Suprapubic skin (tissue), 4 donors: ENCODE data around the gene SOX6. TPM values are rescaled to one million over a fixed set of nuclear protein-coding genes. Genes with fewer than 3 reads are reported as not detected.

ENCODE experiments used
- DNase-seq, 2 donors: peaks; one replicate each; pipeline ENCODE4 v3.0.0-alpha.2; 2019; ENCODE audit warnings: low spot score in 2 of 2
- H3K27ac ChIP-seq: fragments of 200-600 bp; sonication (generic); one replicate; pipeline ENCODE4 v1.5.1; 2019
- H3K27me3 ChIP-seq: fragments of 200-600 bp; sonication (generic); one replicate; pipeline ENCODE4 v1.5.1; 2019
- H3K36me3 ChIP-seq: fragments of 200-600 bp; sonication (generic); one replicate; pipeline ENCODE4 v1.5.1; 2019
- H3K4me1 ChIP-seq: fragments of 200-600 bp; sonication (generic); one replicate; pipeline ENCODE4 v1.5.1; 2019
- H3K4me3 ChIP-seq: fragments of 200-600 bp; sonication (generic); one replicate; pipeline ENCODE4 v1.5.1; 2019; ENCODE audit warnings: mild to moderate bottlenecking
- H3K9me3 ChIP-seq: fragments of 200-600 bp; sonication (generic); one replicate; pipeline ENCODE4 v1.5.1; 2019
- EP300 ChIP-seq: sonication (generic); formaldehyde crosslinking; IDR thresholded peaks from one replicate; pipeline ENCODE4 v1.6.1; 2017; ENCODE audit warnings: antibody characterized with exemption
- POLR2A ChIP-seq, 2 donors: fragments of 450-650 bp; IDR thresholded peaks; one replicate each; pipeline ENCODE4 v1.6.1; 2017; ENCODE audit warnings: antibody characterized with exemption in 2 of 2, mild to moderate bottlenecking in 2 of 2, moderate library complexity in 2 of 2
- POLR2AphosphoS5 ChIP-seq, 3 donors: sonication (generic); formaldehyde crosslinking; IDR thresholded peaks; one replicate each; pipeline ENCODE4 v1.6.1; 2017; ENCODE audit warnings: antibody characterized with exemption in 3 of 3
- WGBS: methylation state at CpG from one replicate; pipeline ENCODE4 v1.1.5; 2018; 5-methylcytosine and 5-hydroxymethylcytosine counted together
- total RNA-seq, 4 donors: library from RNA; depleted of rRNA; stranded (reverse); fragments of >200 nt; gene quantifications; one replicate each; pipeline ENCODE4 v1.1.0, GENCODE V29; 2016
- TF ChIP-seq, protein P1 (sequence below), 2 donors: fragments of 200-600 bp in 1 of 2; fragments of 450-650 bp in 1 of 2; sonication (generic) in 1 of 2; IDR thresholded peaks; one replicate each; pipeline ENCODE4 v1.5.1; 2016 to 2019; ENCODE audit warnings: antibody characterized with exemption in 2 of 2, mild to moderate bottlenecking in 1 of 2, moderate library complexity in 1 of 2

SOX6 gene
- total RNA-seq, 4 donors from 2014 or later: 12.1 to 32.0 (median 23.8) TPM

DNA sequence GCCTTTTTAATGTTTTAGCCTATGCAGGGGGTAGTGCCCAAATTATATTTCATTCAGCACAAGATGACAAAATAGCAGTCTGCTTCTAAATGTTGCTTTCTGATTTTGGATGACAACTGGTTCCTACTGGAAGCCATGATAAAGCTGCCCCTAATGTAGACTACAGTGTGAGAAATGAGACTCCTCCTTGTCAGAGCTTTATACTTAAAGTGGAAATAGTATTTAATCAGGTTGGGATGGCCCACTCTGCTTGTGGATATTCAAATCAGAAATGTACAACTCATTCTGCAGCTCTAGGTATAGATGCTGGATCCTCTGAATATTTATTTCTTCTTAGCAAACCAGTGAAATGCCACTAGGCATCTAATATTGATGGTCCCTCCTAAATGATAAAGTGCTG, 171.3 kb downstream of the SOX6 start:
- Histone ChIP-seq H3K36me3 (no peaks in the 10 kb centered on the region), H3K27me3 (no peaks in the 10 kb centered on the region), H3K4me1 (no peaks in the 10 kb centered on the region), H3K27ac (no peak overlapping the region), H3K9me3 (no peaks in the 10 kb centered on the region), H3K4me3 (no peak overlapping the region)
- no peak for DNase-seq
- no peak for TF ChIP-seq EP300
- TF ChIP-seq POLR2A (IDR thresholded peaks at IDR 0.05): no peak
- TF ChIP-seq, protein P1, sequence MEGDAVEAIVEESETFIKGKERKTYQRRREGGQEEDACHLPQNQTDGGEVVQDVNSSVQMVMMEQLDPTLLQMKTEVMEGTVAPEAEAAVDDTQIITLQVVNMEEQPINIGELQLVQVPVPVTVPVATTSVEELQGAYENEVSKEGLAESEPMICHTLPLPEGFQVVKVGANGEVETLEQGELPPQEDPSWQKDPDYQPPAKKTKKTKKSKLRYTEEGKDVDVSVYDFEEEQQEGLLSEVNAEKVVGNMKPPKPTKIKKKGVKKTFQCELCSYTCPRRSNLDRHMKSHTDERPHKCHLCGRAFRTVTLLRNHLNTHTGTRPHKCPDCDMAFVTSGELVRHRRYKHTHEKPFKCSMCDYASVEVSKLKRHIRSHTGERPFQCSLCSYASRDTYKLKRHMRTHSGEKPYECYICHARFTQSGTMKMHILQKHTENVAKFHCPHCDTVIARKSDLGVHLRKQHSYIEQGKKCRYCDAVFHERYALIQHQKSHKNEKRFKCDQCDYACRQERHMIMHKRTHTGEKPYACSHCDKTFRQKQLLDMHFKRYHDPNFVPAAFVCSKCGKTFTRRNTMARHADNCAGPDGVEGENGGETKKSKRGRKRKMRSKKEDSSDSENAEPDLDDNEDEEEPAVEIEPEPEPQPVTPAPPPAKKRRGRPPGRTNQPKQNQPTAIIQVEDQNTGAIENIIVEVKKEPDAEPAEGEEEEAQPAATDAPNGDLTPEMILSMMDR (IDR thresholded peaks at IDR 0.05): no peak
- no peak for TF ChIP-seq POLR2AphosphoS5 (IDR thresholded peaks at IDR 0.05)

DNA sequence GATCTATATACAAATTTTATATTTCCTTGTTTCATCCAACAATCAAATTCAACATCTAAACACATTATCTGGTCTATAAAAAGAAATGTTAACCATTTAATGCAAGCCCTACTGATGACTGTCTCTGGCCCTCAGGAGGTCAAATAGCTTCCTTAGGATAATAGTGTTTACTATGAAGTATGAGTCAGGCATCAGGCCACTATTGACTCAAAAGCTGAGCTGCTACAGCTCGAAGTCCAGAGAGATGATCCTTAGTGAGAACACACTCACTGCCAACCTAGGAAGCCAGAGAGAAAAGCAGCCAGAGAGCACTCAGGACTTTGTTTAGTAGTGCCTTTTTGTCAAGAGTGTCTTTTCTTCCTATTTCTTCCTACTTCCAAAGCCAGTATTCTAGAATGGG, 171.8 kb downstream of the SOX6 start:
- TF ChIP-seq, protein P1 (IDR thresholded peaks at IDR 0.05): no peak
- TF ChIP-seq POLR2AphosphoS5 (IDR thresholded peaks at IDR 0.05): no peak
- no peak for TF ChIP-seq EP300
- no peak for TF ChIP-seq POLR2A (IDR thresholded peaks at IDR 0.05)
- Histone ChIP-seq H3K4me3 (no peak overlapping the region), H3K27ac (no peak overlapping the region), H3K4me1 (no peaks in the 10 kb centered on the region), H3K9me3 (no peaks in the 10 kb centered on the region), H3K27me3 (no peaks in the 10 kb centered on the region), H3K36me3 (no peaks in the 10 kb centered on the region)
- 57% methylated on average over 1 of the region's 1 CpG for WGBS
- DNase-seq: no peak

DNA sequence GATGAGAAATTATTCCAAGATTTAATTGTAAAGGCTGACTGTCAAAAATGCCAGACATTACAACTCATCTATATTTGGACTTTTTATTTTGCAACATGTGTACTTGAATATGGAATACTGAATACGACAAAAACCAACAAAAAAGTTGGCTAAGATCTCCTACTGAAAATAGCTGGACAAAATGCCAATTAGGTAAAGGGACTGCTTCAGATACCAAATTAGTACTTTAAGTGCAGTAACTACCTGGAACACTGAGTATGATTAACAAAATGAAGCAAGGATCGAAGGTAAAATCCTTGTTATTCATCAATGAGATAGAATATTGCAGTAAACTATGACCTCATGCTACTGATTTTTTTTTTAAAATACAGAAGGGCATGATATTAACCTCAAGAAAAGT, 173.8 kb downstream of the SOX6 start:
- no peak overlapping the region for H3K4me3 ChIP-seq
- H3K9me3 ChIP-seq: no peaks in the 10 kb centered on the region
- 72% methylated on average over 2 of the region's 2 CpGs for WGBS
- no peak for TF ChIP-seq POLR2A (IDR thresholded peaks at IDR 0.05)
- TF ChIP-seq, protein P1 (IDR thresholded peaks at IDR 0.05): no peak
- TF ChIP-seq EP300: no peak
- no peak for TF ChIP-seq POLR2AphosphoS5 (IDR thresholded peaks at IDR 0.05)
- no peak overlapping the region for H3K27ac ChIP-seq
- no peaks in the 10 kb centered on the region for H3K4me1 ChIP-seq
- DNase-seq: no peak
- H3K36me3 ChIP-seq: no peaks in the 10 kb centered on the region
- no peaks in the 10 kb centered on the region for H3K27me3 ChIP-seq

DNA sequence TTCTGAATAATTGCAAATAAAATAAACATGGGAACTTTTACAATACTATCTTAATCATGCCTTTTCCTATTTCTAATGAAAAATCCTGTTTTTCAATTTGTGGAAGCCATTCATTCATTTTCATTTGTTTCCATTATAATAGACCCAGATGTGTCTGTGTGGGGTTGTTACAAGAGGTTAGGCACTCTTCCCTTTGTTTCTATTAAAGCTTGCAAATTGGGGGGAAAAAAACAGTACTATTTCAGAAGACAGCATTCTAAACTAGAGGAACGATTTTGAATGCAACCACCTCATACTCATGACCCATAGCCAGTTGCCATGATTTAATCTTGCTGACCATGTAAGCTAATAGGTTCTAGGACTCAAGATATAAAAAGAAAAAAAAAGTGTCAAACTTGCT, 175.5 kb downstream of the SOX6 start:
- Histone ChIP-seq H3K4me1 (no peaks in the 10 kb centered on the region), H3K27me3 (no peaks in the 10 kb centered on the region), H3K9me3 (no peaks in the 10 kb centered on the region), H3K4me3 (no peak overlapping the region), H3K36me3 (no peaks in the 10 kb centered on the region), H3K27ac (no peak overlapping the region)
- WGBS: 88% methylated on average over 1 of the region's 1 CpG
- no peak for DNase-seq
- TF ChIP-seq POLR2AphosphoS5 (IDR thresholded peaks at IDR 0.05) (no peak), POLR2A (IDR thresholded peaks at IDR 0.05) (no peak), EP300 (no peak)
- TF ChIP-seq, protein P1 (IDR thresholded peaks at IDR 0.05): no peak

DNA sequence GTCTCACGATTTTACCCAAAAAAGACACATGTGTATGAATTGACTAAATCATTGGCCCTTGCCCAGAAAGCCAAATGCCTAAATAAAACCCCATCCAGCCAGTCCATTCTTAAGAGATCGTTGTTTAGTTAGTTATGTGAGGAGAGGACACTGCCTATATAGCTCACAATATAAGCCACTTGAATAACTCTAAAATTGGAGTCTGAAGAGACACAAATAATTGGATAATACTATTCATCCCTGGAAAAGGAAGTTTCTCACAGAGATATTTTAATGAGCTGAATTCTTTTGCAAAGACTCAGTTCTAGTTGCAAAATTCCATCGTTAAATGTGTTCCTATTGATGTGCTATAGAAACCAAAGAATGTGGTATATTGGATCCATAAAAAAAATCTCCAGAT, 176.7 kb downstream of the SOX6 start:
- DNase-seq: no peak
- no peaks in the 10 kb centered on the region for H3K9me3 ChIP-seq
- no peaks in the 10 kb centered on the region for H3K27me3 ChIP-seq
- TF ChIP-seq EP300: no peak
- TF ChIP-seq POLR2AphosphoS5 (IDR thresholded peaks at IDR 0.05): no peak
- H3K4me3 ChIP-seq: no peak overlapping the region
- 78% methylated on average over 3 of the region's 3 CpGs for WGBS
- no peaks in the 10 kb centered on the region for H3K4me1 ChIP-seq
- no peak overlapping the region for H3K27ac ChIP-seq
- H3K36me3 ChIP-seq: no peaks in the 10 kb centered on the region

DNA sequence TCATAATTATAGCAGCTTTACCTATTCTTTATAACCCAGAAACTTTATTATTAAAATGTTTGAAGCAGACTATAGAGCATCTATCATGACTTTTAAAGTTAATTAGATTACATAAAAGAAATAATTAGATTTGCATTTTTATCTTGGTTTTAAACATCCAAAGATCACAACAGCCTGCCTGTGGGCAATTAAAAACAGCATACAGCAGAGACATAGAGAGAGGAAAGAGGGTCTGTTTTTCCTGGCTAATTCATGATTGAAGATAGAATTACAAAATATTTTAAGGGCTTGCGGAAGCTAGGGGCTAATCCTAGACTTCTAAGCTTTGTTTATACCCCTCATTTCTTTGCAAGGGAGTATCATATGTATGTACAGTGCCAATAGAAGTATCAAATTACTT, 178.1 kb downstream of the SOX6 start:
- Histone ChIP-seq H3K9me3 (no peaks in the 10 kb centered on the region), H3K4me1 (no peaks in the 10 kb centered on the region), H3K36me3 (no peaks in the 10 kb centered on the region), H3K27ac (no peak overlapping the region), H3K4me3 (no peak overlapping the region), H3K27me3 (no peaks in the 10 kb centered on the region)
- 97% methylated on average over 1 of the region's 1 CpG for WGBS
- no peak for DNase-seq
- TF ChIP-seq, protein P1 (IDR thresholded peaks at IDR 0.05): no peak
- TF ChIP-seq POLR2AphosphoS5 (IDR thresholded peaks at IDR 0.05) (no peak), POLR2A (IDR thresholded peaks at IDR 0.05) (no peak), EP300 (no peak)
